Anterior cingulate cortex (tissue), 58 donors: ENCODE data around the gene TCHHL1.

Source experiments
- DNase-seq, 58 donors: peaks; one replicate each; lab custom pipeline; 2025; lab: John Stamatoyannopoulos, UW

Gene TCHHL1

DNA sequence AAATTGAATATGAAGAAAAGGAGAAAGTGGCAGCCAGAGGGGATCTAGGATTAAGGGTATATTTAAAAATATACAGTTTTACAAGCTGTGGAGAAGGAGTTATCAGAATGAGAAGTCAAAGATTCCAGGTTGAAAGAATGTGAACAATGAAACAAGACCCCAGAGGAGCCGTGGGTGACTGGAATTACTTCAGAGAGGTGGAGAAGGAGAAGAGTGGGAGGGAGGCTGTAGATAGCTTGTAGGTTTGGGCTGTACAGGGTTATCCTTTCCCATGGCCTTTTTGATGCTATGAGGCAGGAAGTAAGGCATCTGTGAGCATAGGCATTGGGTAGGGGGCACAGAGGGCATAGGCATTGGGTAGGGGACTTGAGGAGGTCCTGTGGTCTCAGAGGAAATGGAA lies 46.8 kb downstream of the TCHHL1 start:
- no peak for DNase-seq

GRCh38 chr1:152039886-152040285 lies 49.0 kb downstream of the TCHHL1 start:
- DNase-seq, result no peak

GRCh38 chr1:152039461-152039860 lies 49.4 kb downstream of the TCHHL1 start:
- no peak for DNase-seq

DNA sequence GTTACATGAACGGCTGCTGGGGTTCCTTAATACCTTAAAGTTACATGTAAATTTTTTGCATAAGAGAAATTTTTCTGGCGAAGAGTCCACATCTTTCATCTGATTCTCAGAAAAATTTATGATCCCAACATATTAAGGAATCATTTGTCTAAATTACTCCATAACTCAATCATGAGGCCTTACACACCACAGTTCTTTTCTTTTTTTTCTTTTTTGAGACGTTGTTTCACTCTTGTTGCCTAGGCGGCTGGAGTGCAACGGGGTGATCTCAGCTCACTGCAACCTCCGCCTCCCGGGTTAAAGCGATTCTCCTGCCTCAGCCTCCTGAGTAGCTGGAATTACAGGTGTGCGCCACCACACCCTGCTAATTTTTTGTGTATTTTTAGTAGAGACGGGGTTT lies 50.0 kb downstream of the TCHHL1 start:
- no peak for DNase-seq

GRCh38 chr1:152036267-152037216 lies 52.3 kb downstream of the TCHHL1 start, which contains the start of gene S100A11:
Gene S100A11 (minus strand): TSS chr1:152037004. CDS start chr1:152036915, 89 bp downstream.
- peak in 35 of 58 donors; percentile 1 to 45 (median 15) for DNase-seq

- DNase-seq, result no peak
These were observed 53.2 kb downstream of the TCHHL1 start for GRCh38 chr1:152035539-152036266.

GRCh38 chr1:152034654-152035538 lies 54.0 kb downstream of the TCHHL1 start:
- no peak for DNase-seq

DNA sequence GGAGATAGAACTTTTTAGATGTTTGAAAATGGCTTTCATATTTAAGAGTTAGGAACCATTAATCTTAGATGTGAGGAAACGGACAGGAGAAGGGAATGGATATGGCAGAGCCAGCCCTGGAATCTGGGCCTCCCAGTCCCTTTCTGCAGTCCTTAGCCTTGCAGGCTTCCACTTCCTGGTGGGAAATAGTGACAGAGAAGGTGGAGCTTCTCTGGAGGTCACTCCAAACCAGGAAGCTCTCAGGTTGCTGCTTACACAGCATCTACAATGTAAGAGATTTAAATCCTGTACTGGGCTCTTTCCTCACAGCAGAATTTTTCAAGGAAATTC lies 54.6 kb downstream of the TCHHL1 start:
- DNase-seq, result peak in 1 of 58 donors; percentile 6
